ENCODE results near the gene OR2T11. TPM values are rescaled to one million over a fixed set of nuclear protein-coding genes. Genes with fewer than 3 reads are reported as not detected.
A peak's percentile ranks its signal among the peaks of the same experiment; 100 is the strongest.
"Not testable (repeated sequence)": the region's sequence is repeated elsewhere in the genome, so short reads cannot be mapped to it uniquely, and the experiment has no call there.

The OR2T11 gene
- polyA plus RNA-seq, 6 donors from 2014 or later = 0.18 TPM; not detected in 5

DNA sequence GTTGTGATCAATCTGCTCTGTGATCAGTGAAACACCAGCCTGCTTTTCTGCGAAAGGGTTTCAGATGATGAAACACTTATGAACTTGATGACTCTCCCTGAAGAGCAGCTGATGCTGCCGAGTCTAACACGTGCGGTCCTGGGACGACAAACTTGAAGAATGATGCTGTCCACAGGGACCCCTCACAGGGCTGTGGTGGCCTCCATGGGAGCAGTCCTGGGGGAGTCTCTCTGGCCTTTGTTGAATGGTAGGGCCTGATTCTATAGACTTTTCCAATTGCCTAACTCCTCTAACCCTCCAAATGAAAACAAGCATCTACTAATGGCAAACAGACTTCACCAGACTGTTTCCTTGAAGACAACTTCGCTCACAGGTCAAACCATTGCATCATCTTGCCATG lies 37.3 kb downstream of the OR2T11 start, which contains the start of gene OR2T10:
Gene OR2T10, minus strand, starts transcription at position 112 of the 400 bp plus-strand sequence. CDS start 3,932 bp downstream, outside the sequence.
- peaks cover 0 to under 1% (median 0%) of the 10 kb centered on the region in 7 donors for H3K9me3 Mint-ChIP-seq
- DNase-seq (no peak), ATAC-seq (ENCODE audit: low read depth in 2 of 2) (no peak)
- H3K27me3 Mint-ChIP-seq = peaks cover 0 to 17% (median 17%) of the 10 kb centered on the region in 3 donors
- H3K36me3 Mint-ChIP-seq = peaks cover 0 to 8% of the 10 kb centered on the region in 2 donors
- no peak within 1 kb of the TSS for H3K27ac Mint-ChIP-seq
- no peaks in the 10 kb centered on the region for H3K4me1 Mint-ChIP-seq
- no peak within 1 kb of the TSS for H3K4me3 Mint-ChIP-seq

DNA sequence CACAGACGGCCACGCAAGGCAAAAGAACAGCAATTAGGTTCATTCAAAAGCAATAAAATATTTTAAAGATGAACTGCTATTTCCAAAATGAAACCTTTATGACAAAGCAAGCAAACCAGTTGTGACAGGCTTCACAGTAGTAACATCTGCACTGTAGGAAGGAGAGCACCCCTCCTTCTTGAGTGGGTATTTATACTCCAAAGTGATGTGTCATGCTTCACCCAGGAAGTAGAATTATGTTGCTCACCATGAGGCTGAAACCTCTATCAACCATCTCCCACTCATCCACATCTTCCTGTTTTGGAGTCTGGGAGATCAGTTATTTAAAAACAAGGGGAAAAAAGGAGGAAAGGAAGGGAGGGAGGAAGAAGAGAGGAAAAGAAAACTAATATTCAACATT lies 38.3 kb downstream of the OR2T11 start:
- Mint-ChIP-seq H3K4me3 (no peak overlapping the region), H3K27me3 (peaks cover 0 to 13% (median 10%) of the 10 kb centered on the region in 3 donors), H3K9me3 (no peaks in the 10 kb centered on the region), H3K36me3 (peaks cover 0 to 8% of the 10 kb centered on the region in 2 donors), H3K27ac (no peak overlapping the region), H3K4me1 (no peaks in the 10 kb centered on the region)
- ATAC-seq (ENCODE audit: low read depth in 2 of 2) (no peak), DNase-seq (no peak)

DNA sequence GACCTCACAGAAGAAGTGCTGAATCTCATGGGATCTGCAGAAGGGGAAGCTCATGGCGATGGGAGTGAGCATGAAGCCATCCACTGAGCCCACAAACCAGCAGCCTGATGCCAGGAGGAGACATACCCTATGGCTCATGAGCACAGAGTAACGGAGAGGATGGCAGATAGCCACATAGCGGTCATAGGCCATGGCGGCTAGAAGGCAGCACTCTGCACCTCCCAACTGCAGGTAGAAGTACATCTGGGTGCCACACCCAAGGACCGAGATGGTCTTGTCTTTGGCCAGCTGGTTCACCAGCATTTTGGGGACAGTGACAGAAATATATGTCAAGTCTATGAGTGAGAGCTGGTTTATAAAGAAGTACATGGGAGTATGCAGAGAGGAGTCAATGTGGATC lies 41.7 kb downstream of the OR2T11 start:
- peaks cover 0 to 8% of the 10 kb centered on the region in 2 donors for H3K36me3 Mint-ChIP-seq
- no peaks in the 10 kb centered on the region for H3K9me3 Mint-ChIP-seq
- H3K4me3 Mint-ChIP-seq = no peak overlapping the region
- H3K27me3 Mint-ChIP-seq = peaks cover 0 to 13% (median 10%) of the 10 kb centered on the region in 3 donors
- ATAC-seq (ENCODE audit: low read depth in 2 of 2) (no peak), DNase-seq (no peak)
- no peak overlapping the region for H3K27ac Mint-ChIP-seq
- H3K4me1 Mint-ChIP-seq = peaks cover 0 to 6% (median 2%) of the 10 kb centered on the region in 3 donors

- Mint-ChIP-seq H3K36me3 (peaks cover 0 to 8% of the 10 kb centered on the region in 2 donors), H3K4me3 (no peak overlapping the region), H3K4me1 (peaks cover 0 to 6% (median 2%) of the 10 kb centered on the region in 3 donors), H3K27ac (no peak overlapping the region), H3K27me3 (peaks cover 0 to 13% (median 10%) of the 10 kb centered on the region in 3 donors), H3K9me3 (no peaks in the 10 kb centered on the region)
- ATAC-seq (ENCODE audit: low read depth in 2 of 2) (no peak), DNase-seq (no peak)
Observed at GRCh38 chr1:248592655-248593054, 42.2 kb downstream of the OR2T11 start.

DNA sequence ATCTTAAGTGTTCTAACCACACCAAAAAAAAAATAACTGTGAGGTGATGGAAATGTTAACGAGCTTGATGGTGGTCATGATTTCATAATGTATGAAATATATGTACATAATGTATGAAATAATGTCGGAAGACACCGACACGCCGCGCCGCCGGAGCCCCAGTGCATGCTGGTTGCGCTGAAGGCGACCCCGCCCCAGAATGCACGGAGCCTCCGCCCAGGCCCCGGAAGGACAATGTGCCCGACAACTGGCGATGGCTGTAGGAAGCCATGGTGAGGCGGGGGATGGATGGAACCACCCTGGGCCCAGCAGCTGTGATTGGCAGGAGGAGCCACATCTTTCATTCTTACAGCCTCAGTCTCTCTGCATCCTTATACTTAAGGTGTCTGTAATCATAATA lies 44.8 kb downstream of the OR2T11 start:
- H3K9me3 Mint-ChIP-seq = no peaks in the 10 kb centered on the region
- ATAC-seq (ENCODE audit: low read depth in 2 of 2) (no peak), DNase-seq (no peak)
- peaks cover 0 to 25% (median 18%) of the 10 kb centered on the region in 3 donors for H3K27me3 Mint-ChIP-seq
- H3K36me3 Mint-ChIP-seq = peaks cover 0 to 16% of the 10 kb centered on the region in 2 donors
- H3K4me1 Mint-ChIP-seq = peaks cover 0 to 6% (median 2%) of the 10 kb centered on the region in 3 donors
- H3K27ac Mint-ChIP-seq = no peak overlapping the region
- no peak overlapping the region for H3K4me3 Mint-ChIP-seq

DNA sequence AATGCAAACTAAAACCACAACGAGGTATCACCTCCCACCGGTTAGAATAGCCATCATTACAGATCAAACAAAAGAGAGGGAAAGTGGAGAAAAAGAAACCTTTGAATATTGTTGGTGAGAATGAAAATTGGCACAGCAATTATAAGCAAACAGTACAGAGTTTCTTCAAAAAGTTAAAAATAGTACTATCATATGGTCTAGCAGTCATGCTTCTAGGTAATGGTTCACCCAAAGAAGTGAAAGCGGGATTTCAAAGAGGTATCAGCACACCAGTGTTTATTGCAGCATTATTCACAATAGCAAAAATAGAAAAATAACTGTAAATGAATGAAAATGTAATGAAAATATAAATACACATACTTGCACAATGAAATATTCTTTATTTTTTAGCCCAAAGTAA lies 45.6 kb downstream of the OR2T11 start:
- DNase-seq (no peak), ATAC-seq (ENCODE audit: low read depth in 2 of 2) (no peak)
- H3K27ac Mint-ChIP-seq = peak overlapping the region in 1 of 6 donors; percentile 47
- H3K4me3 Mint-ChIP-seq = no peak overlapping the region
- H3K4me1 Mint-ChIP-seq = peaks cover 0 to 6% (median 2%) of the 10 kb centered on the region in 3 donors
- H3K27me3 Mint-ChIP-seq = peaks cover 0 to 31% (median 18%) of the 10 kb centered on the region in 3 donors
- H3K9me3 Mint-ChIP-seq = no peaks in the 10 kb centered on the region
- peaks cover 0 to 16% of the 10 kb centered on the region in 2 donors for H3K36me3 Mint-ChIP-seq

GRCh38 chr1:248585266-248585665 lies 49.6 kb downstream of the OR2T11 start:
- Mint-ChIP-seq H3K36me3 (peaks cover 0 to 8% of the 10 kb centered on the region in 2 donors), H3K4me3 (no peak overlapping the region), H3K27ac (no peak overlapping the region), H3K9me3 (no peaks in the 10 kb centered on the region), H3K4me1 (peaks cover 0 to 6% (median 2%) of the 10 kb centered on the region in 3 donors), H3K27me3 (peaks cover 0 to 19% (median 8%) of the 10 kb centered on the region in 3 donors)
- no peak for DNase-seq
- ATAC-seq (ENCODE audit: low read depth in 2 of 2) = no peak

DNA sequence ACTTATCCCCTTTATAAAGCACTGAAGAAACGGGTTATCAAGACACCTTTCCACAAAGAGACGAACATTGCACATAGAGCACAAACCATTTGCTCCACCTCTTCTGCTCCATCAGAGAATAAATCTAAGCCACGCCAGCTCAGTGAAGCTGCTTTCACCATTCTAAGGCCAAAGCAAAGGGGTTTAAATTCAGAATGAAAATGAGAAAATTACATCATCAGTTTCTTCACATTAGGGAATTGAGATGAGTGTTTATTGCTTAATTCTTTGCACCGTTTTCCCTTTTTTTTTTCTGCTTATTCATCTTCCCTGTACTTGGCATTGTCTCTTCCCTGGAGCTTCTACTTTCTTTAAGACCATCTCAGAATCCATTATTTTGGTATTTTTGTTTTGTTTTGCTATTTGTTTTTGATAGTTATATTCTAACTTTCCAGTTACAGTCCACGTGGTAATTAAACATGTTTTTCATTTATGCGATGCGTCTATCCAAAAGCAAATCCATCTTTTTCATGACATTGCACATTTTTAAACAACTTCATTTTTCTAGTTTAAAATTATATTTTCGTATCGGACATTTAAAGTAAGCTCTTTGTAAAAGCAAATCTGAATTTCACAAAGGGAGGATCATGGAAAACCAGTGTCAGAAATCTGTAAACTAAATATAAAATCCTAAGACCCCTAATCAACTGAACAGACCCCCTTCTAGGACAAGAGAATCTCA lies 58.5 kb downstream of the OR2T11 start:
- Mint-ChIP-seq H3K9me3 (peaks cover 0 to 5% (median 3%) of the 10 kb centered on the region in 7 donors), H3K4me1 (no peaks in the 10 kb centered on the region), H3K4me3 (no peak overlapping the region), H3K27me3 (peaks cover 0 to 7% (median 7%) of the 10 kb centered on the region in 3 donors), H3K36me3 (no peaks in the 10 kb centered on the region), H3K27ac (no peak overlapping the region)
- no peak for DNase-seq
- ATAC-seq (ENCODE audit: low read depth in 2 of 2) = no peak

- not testable (repeated sequence) for H3K4me3 Mint-ChIP-seq; ATAC-seq (ENCODE audit: low read depth in 2 of 2); H3K27me3 Mint-ChIP-seq; DNase-seq; H3K4me1 Mint-ChIP-seq; H3K9me3 Mint-ChIP-seq; H3K36me3 Mint-ChIP-seq
- peak within 1 kb of the TSS in 2 of 6 donors; percentile 59 to 83 for H3K27ac Mint-ChIP-seq
Observed at GRCh38 chr1:248574657-248575056, 60.2 kb downstream of the OR2T11 start, which contains the start of gene OR2T34. Gene OR2T34, minus strand, starts transcription at chr1:248574757. Its CDS starts 0 bp downstream, at chr1:248574757.

GRCh38 chr1:248573856-248574255 lies 61.0 kb downstream of the OR2T11 start:
- not testable (repeated sequence) for H3K9me3 Mint-ChIP-seq; H3K36me3 Mint-ChIP-seq; H3K4me3 Mint-ChIP-seq; H3K27me3 Mint-ChIP-seq; DNase-seq; H3K4me1 Mint-ChIP-seq; ATAC-seq (ENCODE audit: low read depth in 2 of 2)
- peak overlapping the region in 1 of 6 donors; percentile 59 for H3K27ac Mint-ChIP-seq

Other genes with a start within 250 kb of the OR2T11 start
- not detected for gene OR2T1, start 232.0 kb downstream of the OR2T11 start, polyA plus RNA-seq (ENCODE audit: low read depth in 6 of 6)
- gene OR2T2, start 189.5 kb downstream of the OR2T11 start, polyA plus RNA-seq (ENCODE audit: low read depth in 6 of 6) = under 1 TPM in 3 of 6 donors, not detected in 3; 0.19 to 0.71 (median 0.53) TPM
- gene OR2T3, start 161.7 kb downstream of the OR2T11 start, polyA plus RNA-seq (ENCODE audit: low read depth in 6 of 6) = under 1 TPM in 2 of 6 donors, not detected in 4; 0.32 to 0.59 TPM
- gene OR2T5, start 146.5 kb downstream of the OR2T11 start, polyA plus RNA-seq (ENCODE audit: low read depth in 6 of 6) = not detected
- gene OR2G6, start 127.0 kb downstream of the OR2T11 start, polyA plus RNA-seq (ENCODE audit: low read depth in 6 of 6) = under 1 TPM in 4 of 6 donors, not detected in 2; 0.19 to 0.80 (median 0.49) TPM
- gene OR2T29, start 72.3 kb downstream of the OR2T11 start, polyA plus RNA-seq (ENCODE audit: low read depth in 6 of 6) = under 1 TPM in 3 of 6 donors, not detected in 3; 0.26 to 0.38 (median 0.33) TPM
- under 1 TPM in 1 of 6 donors, not detected in 5; 0.49 TPM for gene OR2T34, start 60.3 kb downstream of the OR2T11 start, polyA plus RNA-seq (ENCODE audit: low read depth in 6 of 6)
- under 1 TPM in 3 of 6 donors, not detected in 3; 0.08 to 0.96 (median 0.36) TPM for gene OR2T10, start 37.4 kb downstream of the OR2T11 start, polyA plus RNA-seq (ENCODE audit: low read depth in 6 of 6)
- under 1 TPM in 2 of 6 donors, not detected in 4; 0.13 to 0.16 TPM for gene OR2T35, start 10.2 kb upstream of the OR2T11 start, polyA plus RNA-seq (ENCODE audit: low read depth in 6 of 6)
- gene OR2T27, start 20.4 kb upstream of the OR2T11 start, polyA plus RNA-seq (ENCODE audit: low read depth in 6 of 6) = not detected
- gene OR14I1, start 67.7 kb upstream of the OR2T11 start, polyA plus RNA-seq (ENCODE audit: low read depth in 6 of 6) = not detected
- gene LYPD8, start 120.7 kb upstream of the OR2T11 start, polyA plus RNA-seq (ENCODE audit: low read depth in 6 of 6) = under 1 TPM in 1 of 6 donors, not detected in 5; 0.39 TPM
- gene SH3BP5L, start 190.8 kb upstream of the OR2T11 start, polyA plus RNA-seq (ENCODE audit: low read depth in 6 of 6) = 1 to 10 TPM; 1.5 to 5.3 (median 2.8) TPM
- gene ZNF672, start 203.1 kb upstream of the OR2T11 start, polyA plus RNA-seq (ENCODE audit: low read depth in 6 of 6) = 10 to 100 TPM; 31.7 to 61.5 (median 41.1) TPM
- gene ZNF692, start 224.0 kb upstream of the OR2T11 start, polyA plus RNA-seq (ENCODE audit: low read depth in 6 of 6) = 10 to 100 TPM in 1 of 6 donors, 1 to 10 TPM in 5; 3.1 to 16.1 (median 8.4) TPM